ENCODE data around the gene CFAP119. TPM values are rescaled to one million over a fixed set of nuclear protein-coding genes. Genes with fewer than 3 reads are reported as not detected.
A peak's percentile ranks its signal among the peaks of the same experiment; 100 is the strongest.

CFAP119 gene
- polyA plus RNA-seq, 1 donor = 2.6 TPM

- no peak for DNase-seq
Measured at GRCh38 chr16:30782486-30783279, 20.8 kb upstream of the CFAP119 start.

- DNase-seq = no peak
Measured at GRCh38 chr16:30780549-30780948, 18.7 kb upstream of the CFAP119 start.

GRCh38 chr16:30780021-30780420, 18.2 kb upstream of the CFAP119 start:
- no peak for DNase-seq

GRCh38 chr16:30779596-30779995, 17.7 kb upstream of the CFAP119 start:
- no peak for DNase-seq

- DNase-seq = no peak
Measured at GRCh38 chr16:30778549-30779244, 16.8 kb upstream of the CFAP119 start.

- no peak for DNase-seq
Measured at GRCh38 chr16:30777591-30778297, 15.9 kb upstream of the CFAP119 start.

- DNase-seq = peak; percentile 88
Measured at GRCh38 chr16:30775392-30776188, 13.7 kb upstream of the CFAP119 start.

- DNase-seq = no peak
Measured at GRCh38 chr16:30775131-30775391, 13.2 kb upstream of the CFAP119 start.

GRCh38 chr16:30774367-30775130, 12.7 kb upstream of the CFAP119 start:
- DNase-seq = no peak

- no peak for DNase-seq
Measured at GRCh38 chr16:30773826-30774225, 12.0 kb upstream of the CFAP119 start.

GRCh38 chr16:30771726-30772125, 9.9 kb upstream of the CFAP119 start:
- no peak for DNase-seq

- DNase-seq = no peak
Measured at GRCh38 chr16:30769379-30770089, 7.7 kb upstream of the CFAP119 start.

GRCh38 chr16:30768583-30769181, 6.8 kb upstream of the CFAP119 start:
- no peak for DNase-seq

- DNase-seq = no peak
Measured at GRCh38 chr16:30767767-30768465, 6.1 kb upstream of the CFAP119 start.

GRCh38 chr16:30766933-30767284, 5.0 kb upstream of the CFAP119 start:
- DNase-seq = no peak

- no peak for DNase-seq
Measured at GRCh38 chr16:30766206-30766932, 4.5 kb upstream of the CFAP119 start.

GRCh38 chr16:30764816-30765465, 3.1 kb upstream of the CFAP119 start:
- no peak for DNase-seq

- DNase-seq = no peak
Measured at GRCh38 chr16:30764086-30764485, 2.2 kb upstream of the CFAP119 start.

All from hindlimb muscle (tissue), 1 donor.